Posterior vena cava (tissue), 2 donors: ENCODE data around the gene PI4KA. TPM values are rescaled to one million over a fixed set of nuclear protein-coding genes. Genes with fewer than 3 reads are reported as not detected.
A peak's percentile ranks its signal among the peaks of the same experiment; 100 is the strongest.

Experiments
- DNase-seq: peaks from one replicate; pipeline ENCODE4 v3.0.0-alpha.2; 2020; ENCODE audit warnings: low spot score
- intact Hi-C, 2 donors: fragments of 100-400 bp; cut with DNase I; formaldehyde crosslinking; loops; one replicate each; pipeline versions ENCODE4 v1.14.1 to v1.14.2; 2022 to 2023
- total RNA-seq, 2 donors: library from RNA; stranded (reverse); fragmentation: NEBNext Ultra II Directional; extraction: Animal tissue kit (Norgen Biotek cat#: 25700); gene quantifications; one replicate each; pipeline ENCODE4 v1.2.1, GENCODE V29; 2021
- donor health status: DM: yes; HTN: yes; CAD: no.
- donor health status: DM: yes; HTN: yes; CAD: no.

PI4KA gene
- total RNA-seq, 2 donors from 2014 or later: 83.9 to 97.9 TPM

DNA sequence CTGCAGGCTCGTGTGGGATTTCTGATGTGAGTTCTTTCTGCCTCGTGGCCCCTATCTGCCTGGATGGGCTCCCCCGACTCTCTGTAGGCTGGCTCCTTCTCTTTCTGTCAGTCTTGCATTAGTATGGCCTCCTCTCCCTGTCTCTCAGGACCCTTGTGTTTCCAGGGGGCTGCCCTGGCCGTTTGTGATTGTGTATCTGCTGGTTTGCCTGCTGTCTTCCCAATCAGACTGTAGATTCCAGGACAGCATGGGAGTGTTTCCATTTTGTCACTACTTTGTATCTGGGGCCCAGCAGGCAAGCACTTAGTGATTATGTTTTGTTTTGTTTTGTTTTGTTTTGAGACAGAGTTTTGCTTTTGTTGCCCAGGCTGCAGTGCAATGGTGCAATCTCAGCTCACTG lies 25.8 kb upstream of the PI4KA start:
- intact Hi-C loops: no loop called here
- no peak for DNase-seq

DNA sequence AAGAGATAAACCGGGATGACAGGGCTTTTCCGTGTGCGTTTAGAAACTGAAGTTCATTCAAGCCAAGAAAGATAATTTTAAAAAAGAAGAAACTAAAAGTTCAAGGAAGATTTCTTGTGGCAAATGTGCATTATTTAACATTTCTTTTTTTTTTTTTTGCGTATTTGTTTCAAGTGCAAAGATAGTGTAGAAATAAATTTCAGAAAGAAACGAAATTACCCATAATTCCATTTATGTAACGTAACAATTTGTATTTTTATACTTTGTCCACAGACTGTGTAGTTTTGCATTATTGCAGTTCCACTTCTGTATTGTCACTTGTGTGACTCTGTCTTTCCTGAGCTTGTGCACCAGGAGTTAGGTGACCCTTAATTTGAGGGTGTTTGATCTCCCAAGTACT lies 24.2 kb upstream of the PI4KA start:
- intact Hi-C loops: no loop called here
- DNase-seq: no peak

DNA sequence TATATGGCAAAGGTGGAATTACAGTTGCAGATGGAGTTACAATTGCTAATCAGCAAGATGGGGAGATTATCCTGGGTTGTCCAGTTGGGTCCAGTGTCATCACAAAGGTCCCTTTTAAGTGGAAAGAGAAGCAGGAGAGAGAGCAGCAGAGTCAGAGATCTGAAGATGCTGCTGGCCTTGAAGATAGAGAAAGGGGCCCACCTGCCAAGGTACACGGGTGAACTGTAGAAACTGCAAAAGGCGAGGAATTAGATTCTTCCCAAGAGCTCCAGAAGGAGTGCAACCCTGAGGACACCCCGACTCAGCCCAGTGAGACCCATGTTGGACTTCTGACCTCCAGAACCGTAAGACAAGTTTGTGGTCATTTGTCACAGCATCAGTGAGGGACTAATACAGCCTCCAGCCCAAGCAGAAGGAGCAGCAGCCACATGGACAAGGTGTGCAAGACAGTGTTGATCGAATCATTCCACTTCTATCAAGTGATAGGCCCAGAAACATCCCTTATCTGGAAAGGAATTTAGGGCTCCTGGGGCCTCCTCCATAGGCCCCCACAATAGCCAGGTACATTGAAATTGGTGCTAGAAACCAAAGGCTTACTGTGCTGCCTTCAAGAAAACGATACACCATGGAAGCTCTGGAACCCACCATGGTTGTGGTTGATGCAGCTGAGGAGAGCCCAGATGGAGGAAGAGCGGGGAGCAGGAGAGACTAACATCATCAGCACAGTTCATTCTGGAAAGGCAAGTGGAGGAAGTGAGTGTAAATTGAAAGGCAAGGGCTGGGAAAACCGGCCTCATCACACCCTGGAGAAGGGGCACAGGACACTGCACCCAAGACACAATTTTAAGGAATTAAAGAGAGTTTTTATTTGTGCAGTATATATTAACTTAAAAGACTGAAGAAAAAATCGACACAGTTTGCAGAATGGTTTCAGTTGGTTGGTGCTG lies 23.5 kb upstream of the PI4KA start:
- intact Hi-C loops: no loop called here
- no peak for DNase-seq

DNA sequence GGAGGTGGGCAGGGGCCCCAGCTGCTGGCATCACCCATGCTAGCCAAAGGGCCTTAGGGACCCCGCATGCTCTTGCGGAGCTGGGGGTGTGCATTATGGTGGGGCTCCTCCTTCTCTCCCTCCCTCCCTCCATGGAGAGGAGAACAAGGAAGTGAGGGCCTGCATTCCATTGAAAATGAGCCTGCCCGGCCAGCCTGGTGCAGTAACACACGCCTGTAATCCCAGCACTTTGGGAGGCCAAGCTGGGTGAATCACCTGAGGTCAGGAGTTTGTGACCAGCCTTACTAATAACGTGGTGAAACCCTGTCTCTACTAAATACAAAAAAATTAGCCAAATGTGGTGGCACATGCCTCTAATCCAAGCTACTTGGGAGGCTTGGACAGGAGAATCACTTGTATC lies 22.6 kb upstream of the PI4KA start:
- intact Hi-C loops: no loop called here
- no peak for DNase-seq

DNA sequence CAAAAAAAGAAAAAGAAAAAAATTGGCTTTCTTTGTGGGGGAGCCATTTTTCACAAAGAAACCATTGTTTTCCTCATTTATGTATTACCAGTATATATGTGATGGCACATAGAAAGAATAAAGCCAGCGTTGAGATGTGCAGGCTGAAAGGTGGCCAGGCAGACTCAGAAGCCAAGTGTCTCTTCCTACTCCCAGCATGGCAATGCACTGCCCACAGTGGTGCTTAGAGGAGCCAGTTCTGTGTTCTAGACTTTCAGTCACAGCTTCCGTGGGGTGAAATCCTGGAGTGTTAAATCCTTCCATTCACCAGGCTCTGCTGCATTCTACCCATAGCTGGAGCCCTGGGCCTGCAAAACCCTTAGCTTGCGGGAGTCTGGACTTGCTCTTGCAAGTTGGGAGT lies 19.1 kb upstream of the PI4KA start:
- intact Hi-C loops: no loop called here
- no peak for DNase-seq

DNA sequence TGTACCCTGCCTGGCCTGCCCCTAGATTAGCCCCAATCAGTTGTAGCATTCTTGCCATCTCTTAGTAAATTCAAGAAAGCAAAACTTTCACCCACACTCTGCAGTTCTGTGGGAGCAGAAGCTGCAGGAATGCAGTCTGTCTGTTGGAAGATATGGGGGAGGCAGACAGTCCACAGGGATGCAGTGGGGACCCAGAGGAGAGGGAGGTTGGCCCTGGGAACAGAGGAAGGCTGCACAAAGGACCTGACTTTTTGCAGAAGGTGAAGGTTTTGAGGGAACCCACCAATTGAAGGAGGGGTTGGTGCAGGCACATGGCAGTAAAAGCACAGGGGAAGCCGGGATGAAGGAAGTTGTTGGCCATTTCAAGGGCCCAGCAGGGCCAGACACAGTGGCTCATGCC lies 16.7 kb upstream of the PI4KA start:
- intact Hi-C loops: no loop called here
- no peak for DNase-seq

DNA sequence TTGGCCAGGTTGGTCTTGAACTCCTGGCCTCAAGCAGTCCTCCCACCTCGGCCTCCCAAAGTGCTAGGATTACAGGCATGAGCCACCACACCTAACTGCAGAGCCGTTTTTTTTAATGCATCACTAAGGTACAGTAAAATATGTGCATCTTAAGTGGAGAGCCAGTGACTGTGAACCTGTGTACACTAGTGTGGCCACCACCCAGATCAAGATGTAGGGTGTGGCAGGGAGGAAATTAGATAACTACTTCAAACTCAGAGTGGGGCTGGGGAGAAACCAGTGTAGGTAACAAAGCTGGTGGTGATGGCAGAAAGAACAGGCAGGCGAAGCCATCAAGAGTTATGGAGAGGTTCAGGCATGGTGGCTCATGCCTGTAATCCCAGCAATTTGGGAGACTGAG lies 14.6 kb upstream of the PI4KA start:
- intact Hi-C loops: no loop called here
- no peak for DNase-seq

DNA sequence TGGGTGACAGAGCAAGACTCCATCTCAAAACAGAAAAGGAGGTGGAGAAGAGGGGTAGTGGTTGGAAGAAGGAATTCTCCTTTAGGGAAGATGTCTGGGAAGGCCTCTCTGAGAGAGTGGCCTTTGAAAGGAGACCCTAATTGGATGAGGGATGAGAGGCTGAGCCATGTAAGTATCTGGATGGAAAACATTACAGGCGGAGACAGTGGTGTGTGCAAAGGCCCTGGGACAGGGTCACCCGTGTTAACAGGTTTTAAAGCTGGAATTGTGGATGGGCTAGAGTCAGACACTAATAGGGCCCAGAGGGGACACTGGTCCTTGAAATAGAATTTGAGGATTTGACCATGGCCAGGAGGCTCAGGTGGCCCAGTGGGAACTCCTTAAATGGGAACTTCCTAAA lies 10.6 kb upstream of the PI4KA start:
- DNase-seq: no peak
- intact Hi-C loops: no loop called here

DNA sequence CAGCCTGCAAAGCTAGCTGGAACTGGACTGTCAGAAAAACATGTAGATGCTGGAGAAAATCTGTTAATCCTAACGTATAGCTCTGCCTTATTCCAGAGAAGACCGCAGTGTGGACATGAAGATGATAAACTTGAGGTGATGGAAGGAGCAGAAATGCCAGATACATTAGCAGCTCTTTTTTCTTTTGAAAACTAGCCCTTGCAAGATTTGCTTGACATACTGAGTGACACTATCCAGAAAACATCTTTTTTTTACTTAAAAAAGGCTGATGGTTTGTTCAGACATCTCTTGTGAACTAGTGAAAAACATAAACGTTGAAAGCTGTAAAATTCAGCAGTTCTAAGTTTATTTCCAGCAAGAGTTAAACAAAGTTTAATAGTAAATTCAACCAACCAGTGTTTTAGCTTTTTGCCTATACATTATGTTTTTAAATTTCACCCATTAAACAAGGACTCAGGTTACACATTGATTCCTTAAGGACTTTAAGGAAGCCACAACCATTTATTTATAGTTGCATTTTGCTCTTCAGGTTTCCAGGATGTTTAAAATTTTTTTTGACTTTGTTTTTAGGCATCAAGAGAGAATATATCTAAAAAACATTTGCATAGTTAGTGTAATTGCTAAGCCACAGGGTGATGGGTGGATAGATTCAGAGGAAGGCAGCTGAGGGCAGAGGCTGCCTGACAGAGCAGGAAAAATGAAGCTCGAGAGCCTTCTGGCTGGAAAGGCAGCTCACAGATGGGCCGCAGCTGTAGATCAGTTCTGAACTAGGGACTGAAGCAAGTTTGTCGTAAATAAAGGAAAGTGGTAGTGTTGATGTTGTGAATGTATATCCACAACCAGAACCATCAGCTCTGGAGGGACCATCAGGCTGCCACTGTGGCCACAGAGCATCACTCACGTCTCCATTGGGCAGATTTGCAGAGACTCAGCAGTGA lies 9.7 kb upstream of the PI4KA start:
- intact Hi-C loops: no loop called here
- DNase-seq: no peak

DNA sequence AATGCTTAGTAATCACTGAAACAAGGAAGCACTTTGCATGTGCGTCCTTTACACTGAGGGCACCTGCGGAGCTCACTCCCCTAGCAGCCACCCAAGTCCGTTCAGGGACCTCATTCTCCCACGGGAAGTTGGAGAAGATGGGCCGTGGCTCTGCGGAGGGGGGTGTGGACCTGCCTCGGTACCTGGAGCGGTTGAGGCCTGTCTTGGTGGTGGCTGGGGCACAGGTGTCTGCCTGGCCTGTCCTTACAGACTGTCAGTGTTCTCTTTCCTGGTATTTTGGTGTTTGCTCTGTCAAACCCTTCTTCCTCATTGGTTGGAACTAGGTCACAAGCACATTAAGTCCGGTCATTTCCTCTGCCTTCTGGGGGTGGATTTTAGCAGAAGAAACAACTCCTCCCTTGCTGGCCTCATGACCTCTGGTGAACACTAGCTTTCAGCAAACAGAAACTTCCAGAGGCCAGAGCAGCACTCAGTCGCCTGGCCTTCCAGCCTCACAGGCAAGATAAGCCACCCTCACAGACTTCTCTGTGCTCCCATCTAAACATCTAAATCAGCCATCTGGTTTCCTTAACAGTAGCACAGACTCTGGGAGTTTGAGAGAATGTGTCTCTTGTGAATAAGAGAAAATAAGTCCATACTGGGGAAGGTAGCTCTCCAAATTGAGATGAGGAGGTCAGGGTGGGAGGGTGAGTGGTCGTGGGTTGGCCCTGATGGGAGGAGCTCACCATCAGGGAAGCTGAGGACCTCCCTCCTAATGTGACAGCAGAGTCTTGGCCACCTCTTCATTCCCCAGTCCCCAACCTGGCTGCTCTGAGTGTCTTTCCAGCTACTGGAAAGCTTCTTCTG lies 8.8 kb upstream of the PI4KA start:
- intact Hi-C loops: no loop called here
- DNase-seq: no peak

DNA sequence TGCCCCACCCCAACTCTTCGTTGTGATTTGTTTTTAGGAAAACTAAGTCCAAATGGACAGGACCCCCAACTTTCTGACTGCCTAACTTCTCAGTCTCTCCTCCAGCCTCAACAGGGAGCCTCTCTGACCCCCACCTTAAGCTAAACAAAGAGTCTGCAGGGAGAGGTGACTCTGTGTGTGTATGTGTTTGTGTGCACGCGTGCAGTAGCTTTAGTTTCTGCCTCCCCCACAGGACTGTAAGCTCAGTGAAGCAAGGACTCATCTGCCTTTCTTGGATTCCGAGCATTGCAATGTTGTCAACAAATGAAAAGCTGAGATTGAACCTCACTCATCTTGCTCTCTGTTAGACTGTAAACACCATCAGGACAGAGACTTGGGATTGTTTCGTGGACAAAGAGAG lies 8.1 kb upstream of the PI4KA start:
- no peak for DNase-seq
- intact Hi-C loops: no loop called here

DNA sequence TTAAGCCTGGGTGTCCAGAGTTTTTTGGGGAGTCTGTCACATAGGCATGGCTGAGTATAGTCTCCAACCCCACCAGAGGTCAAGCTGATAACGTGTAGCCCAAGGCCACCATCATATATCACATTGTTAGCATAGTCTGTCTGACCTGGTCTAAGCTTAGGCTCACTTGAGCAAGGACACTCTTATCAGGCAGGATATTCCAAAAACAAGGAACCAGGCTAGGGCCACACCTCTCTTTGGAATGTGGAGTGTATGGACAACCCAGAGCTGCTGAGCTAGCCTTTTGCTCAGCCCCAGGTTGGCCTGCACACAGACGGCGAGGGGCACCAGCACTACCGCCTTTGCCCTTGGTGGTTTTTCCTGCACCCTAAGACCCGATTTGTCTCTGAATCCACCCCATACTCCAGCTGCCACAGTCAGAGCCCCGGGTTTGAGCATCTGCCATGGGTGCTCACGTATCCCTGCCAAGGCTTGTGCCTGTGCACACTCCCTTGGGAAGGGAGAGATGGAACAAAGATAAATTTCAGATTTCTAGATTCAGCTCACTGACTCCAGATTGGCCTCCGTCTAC lies 7.3 kb upstream of the PI4KA start:
- no peak for DNase-seq
- intact Hi-C loops: no loop called here

DNA sequence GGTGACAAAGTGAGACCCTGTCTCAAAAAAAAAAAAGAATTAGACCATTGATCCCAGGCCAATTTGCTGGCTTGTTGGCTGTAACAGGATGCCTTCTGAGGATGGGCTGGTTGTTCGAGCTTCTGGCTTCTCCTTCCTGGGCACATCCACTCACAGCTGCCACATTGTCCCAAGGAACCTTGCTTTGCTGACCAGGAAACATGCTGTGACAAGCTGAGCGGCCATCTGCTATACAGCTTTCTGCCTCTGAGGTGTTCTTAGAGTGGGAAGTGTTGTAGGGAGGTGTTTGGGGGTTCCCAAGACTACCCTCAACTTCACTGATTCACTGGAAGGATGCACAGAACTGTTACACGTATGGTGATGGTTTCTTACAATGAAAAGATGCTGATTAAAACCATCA lies 6.7 kb upstream of the PI4KA start:
- DNase-seq: no peak
- intact Hi-C loops: no loop called here

DNA sequence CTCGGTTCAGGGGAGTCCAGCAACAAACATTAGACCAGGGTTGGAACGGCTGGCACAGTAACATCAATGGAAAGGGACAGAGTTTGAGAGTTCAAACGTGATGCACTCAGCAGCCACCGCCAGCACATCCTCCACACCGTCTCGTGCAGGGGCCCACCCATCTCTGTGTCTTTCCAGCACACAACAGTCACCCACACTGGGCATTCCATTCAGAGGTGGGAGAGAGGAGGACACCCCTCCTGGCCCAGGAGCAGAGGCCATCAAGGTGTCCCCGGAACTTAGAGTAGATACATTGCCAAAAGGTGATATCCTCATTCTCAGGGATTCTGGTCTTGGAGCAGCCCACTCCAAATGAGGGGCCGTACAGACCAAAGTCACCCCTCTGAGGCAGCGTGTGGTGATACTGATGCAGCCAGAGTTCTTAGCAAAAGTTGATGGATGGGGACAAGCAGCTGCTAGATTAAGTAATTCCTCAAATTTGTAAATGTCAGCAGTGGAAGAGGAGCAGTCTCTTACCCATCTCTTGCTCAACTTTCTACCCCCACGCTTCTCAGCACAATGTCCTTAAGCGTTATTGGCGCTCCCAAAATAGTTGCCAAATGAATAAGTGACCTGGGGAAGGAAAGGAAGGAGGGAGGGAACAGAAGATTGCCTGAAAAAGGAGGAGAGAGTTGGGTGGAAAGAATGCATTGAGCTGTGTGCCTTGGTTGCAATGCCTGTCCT lies 5.7 kb upstream of the PI4KA start:
- no peak for DNase-seq
- intact Hi-C loops: no loop called here

DNA sequence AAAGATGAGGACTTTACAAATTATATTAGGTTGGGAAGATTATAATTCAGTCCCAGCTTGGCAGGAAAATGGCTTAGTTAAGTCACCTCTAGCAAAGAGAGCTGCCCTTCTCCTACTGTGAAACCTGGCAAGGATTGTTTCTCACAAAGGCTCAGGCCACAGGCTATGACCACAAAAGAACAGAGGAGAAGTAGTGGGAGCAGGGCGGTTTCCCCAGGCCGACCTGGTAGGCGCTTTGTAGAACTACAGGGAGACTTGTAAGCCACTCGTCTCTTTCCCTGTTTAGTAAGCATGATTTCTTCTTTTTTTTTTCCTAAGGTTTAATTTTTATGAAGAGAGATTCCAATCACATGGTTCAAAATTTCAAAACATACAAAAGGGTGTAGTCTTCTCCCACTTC lies 4.8 kb upstream of the PI4KA start:
- intact Hi-C loops: no loop called here
- DNase-seq: no peak

DNA sequence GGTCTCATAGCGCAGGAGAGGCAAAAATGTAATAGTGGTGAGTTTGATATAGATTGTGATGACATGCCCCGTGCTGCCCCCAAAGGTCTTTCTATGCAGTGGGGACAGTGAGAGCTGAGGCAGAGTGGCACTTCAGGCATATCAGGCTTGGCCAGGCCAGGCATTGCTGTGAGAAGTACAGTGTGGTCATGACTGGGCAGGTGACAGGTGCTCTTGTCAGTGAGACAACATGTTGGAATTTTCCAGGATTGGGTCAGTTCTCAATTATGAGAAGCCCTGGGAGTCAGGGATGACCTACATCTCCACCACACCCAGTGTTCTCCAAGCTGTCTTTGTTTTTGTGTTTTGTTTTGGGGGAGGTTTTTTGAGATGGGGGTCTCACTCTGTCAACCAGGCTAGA lies 3.9 kb upstream of the PI4KA start:
- DNase-seq: no peak
- intact Hi-C loops: no loop called here

DNA sequence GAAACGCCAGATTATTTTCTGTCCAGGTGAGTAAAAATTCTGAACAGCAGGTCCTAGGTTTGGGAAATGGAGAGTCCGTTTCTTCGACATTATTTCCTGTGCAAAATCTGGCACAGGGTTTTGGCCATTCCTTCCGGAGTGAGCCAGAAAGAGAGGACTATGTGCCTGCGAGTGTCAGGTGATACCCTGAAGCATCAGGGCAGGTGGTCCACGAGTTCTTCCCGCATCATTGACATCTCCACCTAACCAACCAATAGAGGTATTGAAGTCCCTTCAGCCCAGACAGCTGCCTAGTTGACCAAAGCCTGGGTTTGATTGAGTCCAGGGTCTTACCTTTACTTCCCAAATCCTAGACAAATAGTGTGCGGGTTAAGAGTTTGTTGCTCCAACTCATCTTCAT lies 1.0 kb upstream of the PI4KA start:
- DNase-seq: peak; percentile 18
- intact Hi-C loops: no loop called here

DNA sequence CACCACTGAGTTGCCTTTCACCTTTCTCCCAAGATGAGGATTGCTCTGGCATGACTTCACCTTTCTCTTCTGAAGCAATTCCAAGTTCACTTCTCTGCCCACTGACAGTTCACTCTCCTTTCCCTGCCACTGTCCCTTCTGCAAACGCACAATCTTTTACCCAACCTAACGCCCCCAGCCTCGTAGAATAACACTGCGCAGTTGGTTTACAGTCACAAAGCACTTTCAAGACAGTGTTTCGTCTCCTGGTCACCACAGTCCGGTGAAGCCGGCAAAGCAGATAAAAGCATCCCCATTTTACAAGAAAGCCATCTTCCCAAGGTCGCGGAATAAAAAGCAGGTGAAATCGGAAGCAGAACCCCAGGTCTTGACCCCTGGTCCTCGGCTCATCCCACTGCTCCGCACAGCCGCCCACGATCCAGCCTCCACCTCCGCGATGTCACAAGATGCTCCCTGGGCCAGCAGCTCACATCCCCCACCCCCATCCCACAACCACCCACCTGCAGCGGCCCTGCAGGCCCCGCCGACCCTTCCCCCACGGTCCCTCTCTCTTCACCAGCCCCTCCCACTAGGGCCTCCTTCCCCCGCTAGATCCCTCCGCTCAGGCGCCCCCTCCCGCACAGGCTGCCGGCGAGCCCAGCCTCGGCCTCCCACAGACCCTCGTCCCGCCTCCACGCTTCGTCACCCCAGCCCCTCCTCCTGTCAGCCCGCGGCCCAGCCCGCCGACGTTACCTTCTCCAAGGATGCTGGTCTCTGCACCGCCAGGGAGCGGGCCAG lies 585 bp downstream of the PI4KA start:
- intact Hi-C loops: no loop called here
- DNase-seq: peak; percentile 95
